T-helper 1 cell treated with Interleukin-12 subunit alpha and Interleukin-12 subunit beta and Interleukin-4 antibody, amounts not matched to agents 30 μg/mL and 1 μg/mL, for 36 hours (primary cell): ENCODE data around the gene SUN3.

Experiments
- H3K27ac Mint-ChIP-seq: one replicate; pipeline ENCODE4 v1.8.0; 2021; ENCODE audit warnings: mild to moderate bottlenecking, mixed read lengths
- H3K27me3 Mint-ChIP-seq: one replicate; pipeline ENCODE4 v1.8.0; 2021; ENCODE audit warnings: low read depth, mixed read lengths
- H3K36me3 Mint-ChIP-seq: one replicate; pipeline ENCODE4 v1.8.0; 2021; ENCODE audit warnings: low read depth, mixed read lengths
- H3K4me1 Mint-ChIP-seq: one replicate; pipeline ENCODE4 v1.8.0; 2021; ENCODE audit warnings: low read depth, mixed read lengths
- H3K4me3 Mint-ChIP-seq: one replicate; pipeline ENCODE4 v1.8.0; 2021; ENCODE audit warnings: mild to moderate bottlenecking, moderate library complexity, mixed read lengths
- H3K9me3 Mint-ChIP-seq: one replicate; pipeline ENCODE4 v1.8.0; 2021; ENCODE audit warnings: mixed read lengths

Gene SUN3

DNA sequence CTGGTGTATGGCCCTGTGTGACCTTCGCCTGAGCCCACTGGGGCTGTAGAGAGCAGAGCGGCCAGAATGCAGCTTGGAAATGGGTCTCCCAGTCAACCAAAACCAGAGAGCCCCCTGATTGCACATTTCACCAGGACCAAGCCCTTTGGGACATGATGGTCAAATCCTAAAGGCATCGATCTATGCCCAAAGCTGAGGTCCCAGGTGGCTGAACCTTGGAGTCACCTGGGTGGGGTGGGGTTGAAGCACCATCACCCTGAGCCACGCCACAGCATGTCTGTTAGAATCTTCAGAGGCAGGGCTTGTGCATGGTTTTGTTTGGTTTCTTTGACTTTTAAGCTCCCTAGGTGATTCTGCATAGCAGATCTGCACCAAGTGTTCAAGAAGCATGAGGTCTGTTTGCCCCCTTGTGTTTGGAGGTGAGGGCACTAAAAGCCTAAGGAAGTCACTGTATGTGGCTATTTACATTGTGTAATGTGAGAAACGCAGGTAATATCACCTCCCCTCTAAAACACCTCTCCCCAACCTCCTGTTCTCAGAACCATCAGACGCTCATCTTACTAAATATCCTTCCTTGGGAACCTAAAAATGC, 90.2 kb downstream of the SUN3 start:
- H3K9me3 Mint-ChIP-seq: no peaks in the 10 kb centered on the region
- H3K27ac Mint-ChIP-seq: no peak overlapping the region
- H3K27me3 Mint-ChIP-seq: no peaks in the 10 kb centered on the region
- H3K4me3 Mint-ChIP-seq: no peak overlapping the region
- no peaks in the 10 kb centered on the region for H3K36me3 Mint-ChIP-seq
- peaks cover 8% of the 10 kb centered on the region for H3K4me1 Mint-ChIP-seq

DNA sequence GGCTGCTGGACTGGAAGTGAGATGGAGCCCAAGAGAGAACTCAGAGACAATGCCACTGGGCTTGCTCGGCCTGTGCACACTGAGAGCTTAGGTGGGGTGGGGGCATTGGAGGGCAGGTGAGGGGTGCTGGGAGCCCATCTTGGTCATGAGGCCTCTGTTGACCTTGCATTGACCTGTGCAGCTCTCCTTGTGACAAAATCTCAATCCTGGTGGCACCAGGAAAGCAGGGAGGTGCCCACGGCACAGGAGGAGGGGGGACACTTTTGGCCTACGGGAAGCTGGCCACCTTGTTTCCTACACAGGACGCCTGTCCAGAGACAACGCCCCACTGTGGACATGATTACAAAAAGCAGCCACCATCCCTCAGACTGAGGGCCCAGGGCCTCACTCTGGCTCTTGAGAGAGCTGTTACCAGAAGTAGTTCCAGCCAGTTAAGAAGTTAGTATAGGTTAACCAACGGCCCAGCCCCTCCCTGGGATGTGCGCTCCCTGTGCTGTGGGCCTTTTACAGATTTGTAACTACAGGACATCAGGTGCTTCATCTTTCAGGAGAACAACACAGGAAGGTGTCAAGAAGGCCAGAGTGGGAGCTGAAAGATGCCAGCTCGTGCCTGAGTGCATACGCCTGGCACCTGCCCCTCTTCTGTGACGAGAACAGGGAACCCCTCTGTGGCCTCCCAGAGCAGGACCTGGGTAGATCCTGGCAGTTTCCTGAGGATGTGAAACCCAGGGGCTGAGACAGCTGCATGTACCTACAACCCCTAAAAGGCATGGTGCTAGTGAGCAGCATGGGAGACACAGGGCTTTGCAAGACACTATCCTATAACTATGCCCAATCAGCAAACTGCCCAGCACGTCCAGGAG, 91.0 kb downstream of the SUN3 start:
- Mint-ChIP-seq H3K27ac (peak overlapping the region; percentile 67), H3K4me3 (no peak overlapping the region), H3K27me3 (no peaks in the 10 kb centered on the region), H3K36me3 (no peaks in the 10 kb centered on the region), H3K9me3 (no peaks in the 10 kb centered on the region), H3K4me1 (peaks cover 8% of the 10 kb centered on the region)
